ENCODE data around the gene CELA2A.

The CELA2A gene

GRCh38 chr1:15456313-15456954 is at the start of gene CELA2A:
TSS of gene CELA2A (plus strand) at chr1:15456732. CDS start at chr1:15456754, 22 bp downstream.
- no peaks in the 10 kb centered on the region for H3K9me3 Mint-ChIP-seq (ENCODE audit: low read depth)
- H3K27ac Mint-ChIP-seq: no peak within 1 kb of the TSS
- no peaks in the 10 kb centered on the region for H3K4me1 Mint-ChIP-seq (ENCODE audit: low read depth)
- no peak within 1 kb of the TSS for H3K4me3 Mint-ChIP-seq
- H3K27me3 Mint-ChIP-seq: no peaks in the 10 kb centered on the region
- no peaks in the 10 kb centered on the region for H3K36me3 Mint-ChIP-seq

- Mint-ChIP-seq H3K27me3 (peaks cover 2% of the 10 kb centered on the region), H3K36me3 (no peaks in the 10 kb centered on the region), H3K9me3 (ENCODE audit: low read depth) (no peaks in the 10 kb centered on the region), H3K27ac (no peak overlapping the region), H3K4me1 (ENCODE audit: low read depth) (peaks cover 18% of the 10 kb centered on the region), H3K4me3 (no peak overlapping the region)
Observed at GRCh38 chr1:15407580-15407979, 49.0 kb upstream of the CELA2A start.

DNA sequence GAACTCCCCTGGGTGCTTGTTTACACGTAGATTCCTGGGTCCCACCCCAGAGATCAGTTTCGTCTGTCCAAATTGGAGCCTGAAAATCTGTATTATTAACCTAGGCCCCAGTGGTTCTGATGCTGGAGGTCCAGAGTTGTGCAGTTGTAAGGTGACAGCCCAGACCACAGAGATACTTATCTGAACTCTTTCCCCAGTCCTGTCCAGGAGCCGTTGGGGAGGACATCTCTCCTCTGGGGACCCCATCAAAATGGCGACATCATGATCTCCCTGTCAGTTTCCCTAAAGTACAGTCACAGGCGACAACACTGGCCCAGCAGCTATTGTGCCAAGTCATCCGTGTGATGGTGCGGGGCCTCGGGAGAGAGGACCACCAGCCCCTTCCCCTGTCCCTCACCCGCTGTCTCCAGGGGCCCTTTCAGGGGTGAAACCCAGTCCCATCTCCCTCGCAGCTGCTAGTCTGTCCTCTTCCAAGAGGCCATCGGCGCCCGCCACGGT is 47.6 kb upstream of the CELA2A start:
- Mint-ChIP-seq H3K27me3 (peaks cover 2% of the 10 kb centered on the region), H3K4me3 (peak overlapping the region; percentile 80), H3K9me3 (ENCODE audit: low read depth) (no peaks in the 10 kb centered on the region), H3K27ac (no peak overlapping the region), H3K36me3 (no peaks in the 10 kb centered on the region), H3K4me1 (ENCODE audit: low read depth) (peaks cover 22% of the 10 kb centered on the region)

GRCh38 chr1:15409388-15410222 is 46.9 kb upstream of the CELA2A start, which contains the start of gene EFHD2:
TSS of gene EFHD2 (plus strand) at chr1:15409888. CDS start at chr1:15409972, 84 bp downstream.
- Mint-ChIP-seq H3K27ac (peak within 1 kb of the TSS; percentile 50), H3K4me3 (peak within 1 kb of the TSS; percentile 94), H3K9me3 (ENCODE audit: low read depth) (no peaks in the 10 kb centered on the region), H3K36me3 (no peaks in the 10 kb centered on the region), H3K27me3 (peaks cover 2% of the 10 kb centered on the region), H3K4me1 (ENCODE audit: low read depth) (peaks cover 27% of the 10 kb centered on the region)

GRCh38 chr1:15410223-15410883 is 46.2 kb upstream of the CELA2A start:
- Mint-ChIP-seq H3K4me3 (peak overlapping the region; percentile 94), H3K4me1 (ENCODE audit: low read depth) (peaks cover 34% of the 10 kb centered on the region), H3K36me3 (peaks cover 4% of the 10 kb centered on the region), H3K27me3 (no peaks in the 10 kb centered on the region), H3K27ac (peak overlapping the region; percentile 50), H3K9me3 (ENCODE audit: low read depth) (no peaks in the 10 kb centered on the region)

GRCh38 chr1:15410884-15411245 is 45.7 kb upstream of the CELA2A start:
- peaks cover 39% of the 10 kb centered on the region for H3K4me1 Mint-ChIP-seq (ENCODE audit: low read depth)
- H3K9me3 Mint-ChIP-seq (ENCODE audit: low read depth): no peaks in the 10 kb centered on the region
- H3K36me3 Mint-ChIP-seq: peaks cover 4% of the 10 kb centered on the region
- H3K4me3 Mint-ChIP-seq: peak overlapping the region; percentile 94
- H3K27ac Mint-ChIP-seq: peak overlapping the region; percentile 50
- no peaks in the 10 kb centered on the region for H3K27me3 Mint-ChIP-seq

DNA sequence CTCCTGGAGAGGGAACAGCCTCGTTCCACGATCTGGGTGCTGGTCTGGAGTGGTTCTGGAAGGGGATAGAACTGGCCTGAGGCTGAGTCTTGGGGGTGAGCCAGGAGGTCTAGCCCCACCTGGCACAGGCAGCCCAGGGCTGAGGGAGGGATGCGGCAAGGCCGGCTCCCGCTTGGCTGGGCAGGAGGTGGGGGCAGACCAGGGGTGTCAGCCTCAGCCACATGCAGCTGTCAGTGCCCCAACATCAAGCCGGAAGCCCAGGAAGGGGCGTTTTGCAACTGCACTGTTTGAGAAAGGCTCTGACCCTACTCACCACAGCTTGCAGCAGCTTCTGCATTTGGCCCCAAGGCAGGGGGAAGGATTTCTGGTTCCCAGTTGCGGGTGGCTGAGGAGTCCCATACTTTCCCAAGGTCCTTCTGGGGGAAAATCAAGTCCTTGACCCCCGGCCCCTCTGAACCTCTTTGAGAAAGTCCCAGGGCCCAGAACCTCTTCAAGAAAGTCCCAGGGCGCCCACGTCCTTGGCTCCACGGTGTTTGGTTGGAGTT is 44.9 kb upstream of the CELA2A start:
- Mint-ChIP-seq H3K27me3 (no peaks in the 10 kb centered on the region), H3K27ac (peak overlapping the region; percentile 54), H3K36me3 (peaks cover 4% of the 10 kb centered on the region), H3K4me1 (ENCODE audit: low read depth) (peaks cover 47% of the 10 kb centered on the region), H3K9me3 (ENCODE audit: low read depth) (no peaks in the 10 kb centered on the region), H3K4me3 (peak overlapping the region; percentile 94)

DNA sequence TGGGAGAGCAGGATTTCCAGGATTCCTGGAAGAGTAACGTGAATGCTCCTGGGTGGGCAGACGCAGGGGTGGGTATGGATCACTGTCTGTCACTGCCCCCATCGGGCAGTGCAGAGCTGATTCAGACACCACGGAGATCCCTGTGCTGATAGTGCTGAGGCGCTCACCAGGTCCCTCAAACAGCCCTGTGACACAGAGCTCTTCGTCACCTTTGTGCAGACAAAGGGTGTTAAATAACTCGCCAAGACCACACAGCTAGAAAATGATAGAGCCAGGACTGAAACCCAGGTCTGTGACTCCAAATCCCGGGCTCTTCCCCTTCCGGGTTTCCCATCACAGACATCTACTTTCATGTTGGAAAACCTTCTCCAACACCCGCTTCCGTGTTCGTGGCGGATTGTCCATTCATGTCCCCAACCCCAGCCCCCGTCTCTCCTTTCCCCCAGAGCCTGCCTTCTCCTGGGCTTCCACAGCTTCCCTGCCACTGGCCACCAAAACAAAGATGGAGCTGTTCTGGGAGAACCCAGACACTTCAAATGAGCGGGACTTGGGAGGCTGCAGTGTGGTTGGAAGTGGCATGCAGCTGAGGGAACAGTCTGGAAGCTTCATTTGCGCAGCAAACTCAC is 44.2 kb upstream of the CELA2A start:
- no peaks in the 10 kb centered on the region for H3K9me3 Mint-ChIP-seq (ENCODE audit: low read depth)
- H3K27ac Mint-ChIP-seq: peak overlapping the region; percentile 54
- H3K27me3 Mint-ChIP-seq: no peaks in the 10 kb centered on the region
- H3K4me3 Mint-ChIP-seq: peak overlapping the region; percentile 94
- H3K4me1 Mint-ChIP-seq (ENCODE audit: low read depth): peaks cover 54% of the 10 kb centered on the region
- H3K36me3 Mint-ChIP-seq: peaks cover 4% of the 10 kb centered on the region

- peaks cover 4% of the 10 kb centered on the region for H3K36me3 Mint-ChIP-seq
- no peaks in the 10 kb centered on the region for H3K27me3 Mint-ChIP-seq
- H3K4me1 Mint-ChIP-seq (ENCODE audit: low read depth): peaks cover 59% of the 10 kb centered on the region
- peak overlapping the region; percentile 94 for H3K4me3 Mint-ChIP-seq
- H3K27ac Mint-ChIP-seq: no peak overlapping the region
- H3K9me3 Mint-ChIP-seq (ENCODE audit: low read depth): no peaks in the 10 kb centered on the region
Observed at GRCh38 chr1:15412843-15413242, 43.7 kb upstream of the CELA2A start.

- no peak overlapping the region for H3K4me3 Mint-ChIP-seq
- H3K4me1 Mint-ChIP-seq (ENCODE audit: low read depth): peaks cover 66% of the 10 kb centered on the region
- peaks cover 4% of the 10 kb centered on the region for H3K36me3 Mint-ChIP-seq
Observed at GRCh38 chr1:15413563-15414444, 42.7 kb upstream of the CELA2A start.

GRCh38 chr1:15414445-15414983 is 42.0 kb upstream of the CELA2A start:
- Mint-ChIP-seq H3K4me3 (no peak overlapping the region), H3K9me3 (ENCODE audit: low read depth) (no peaks in the 10 kb centered on the region), H3K27ac (no peak overlapping the region), H3K36me3 (peaks cover 4% of the 10 kb centered on the region), H3K27me3 (no peaks in the 10 kb centered on the region), H3K4me1 (ENCODE audit: low read depth) (peaks cover 61% of the 10 kb centered on the region)

More at GRCh38 chr1:15413563-15414444, 42.7 kb upstream of the CELA2A start:
- H3K27ac Mint-ChIP-seq: no peak overlapping the region
- H3K27me3 Mint-ChIP-seq: no peaks in the 10 kb centered on the region
- H3K9me3 Mint-ChIP-seq (ENCODE audit: low read depth): no peaks in the 10 kb centered on the region

DNA sequence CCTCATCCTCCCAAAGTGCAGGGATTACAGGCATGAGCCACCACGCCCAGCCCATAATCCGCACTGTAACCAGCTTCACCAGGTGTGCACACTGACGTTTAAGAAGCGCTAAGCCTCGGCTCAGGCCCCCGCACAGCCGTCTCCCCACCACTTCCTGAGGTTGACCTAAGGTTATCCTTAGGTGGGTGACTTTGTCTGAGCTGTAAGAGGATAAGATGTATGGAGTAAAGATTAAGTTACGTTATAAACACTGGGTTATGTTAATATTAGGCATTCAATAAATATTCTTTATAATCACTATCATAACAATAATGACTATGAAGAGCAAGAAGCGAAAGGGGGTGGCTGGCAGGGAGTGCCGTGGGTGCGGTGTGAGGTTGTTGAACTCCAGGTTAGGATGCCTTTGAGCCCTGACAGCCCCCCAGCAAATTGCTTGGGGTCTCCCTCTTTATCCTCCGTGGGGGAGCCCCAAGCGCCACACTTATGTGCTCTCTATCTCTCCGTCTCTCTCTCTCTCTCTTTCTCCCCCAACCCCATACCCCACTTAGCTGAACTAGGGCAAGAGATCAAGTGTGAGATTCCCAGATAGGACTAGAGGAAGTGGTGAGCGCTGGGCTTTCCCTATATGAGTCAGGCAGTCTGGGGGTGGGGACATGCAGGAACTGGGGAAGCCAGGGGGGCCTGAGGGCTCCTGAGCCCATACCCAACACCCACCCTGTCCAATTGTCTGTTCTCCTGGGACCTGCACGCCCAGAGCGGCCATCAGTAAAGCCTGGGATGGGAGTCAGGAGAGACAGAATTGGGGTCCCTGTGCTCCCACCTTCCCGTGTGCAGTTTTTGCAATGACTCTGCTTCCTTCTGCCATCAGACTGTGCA is 39.2 kb upstream of the CELA2A start:
- no peaks in the 10 kb centered on the region for H3K9me3 Mint-ChIP-seq (ENCODE audit: low read depth)
- H3K27me3 Mint-ChIP-seq: no peaks in the 10 kb centered on the region
- H3K4me3 Mint-ChIP-seq: peak overlapping the region; percentile 76
- peak overlapping the region; percentile 79 for H3K27ac Mint-ChIP-seq
- H3K4me1 Mint-ChIP-seq (ENCODE audit: low read depth): peaks cover 56% of the 10 kb centered on the region
- peaks cover 7% of the 10 kb centered on the region for H3K36me3 Mint-ChIP-seq

Data from activated naive CD8-positive, alpha-beta T cell (primary cell).